HG03175 (cell line): Measurements from ENCODE around the gene PMS1.
"Not testable (repeated sequence)": the region's sequence is repeated elsewhere in the genome, so short reads cannot be mapped to it uniquely, and the experiment has no call there.

Source experiments
- ATAC-seq: cut with Tn5 transposase; IDR thresholded peaks from one replicate; pipeline ENCODE4 v1.9.1; 2021; ENCODE audit warnings: mild to moderate bottlenecking, moderate library complexity; ENCODE audit not compliant: unreplicated experiment

PMS1 gene

GRCh38 chr2:189783927-189784867, at the start of gene PMS1, which contains the start of gene ORMDL1:
Gene PMS1, plus strand, starts transcription at chr2:189784450. Its CDS starts 7,360 bp downstream, at chr2:189791810.
Gene ORMDL1, minus strand, starts transcription at chr2:189784339. Its CDS starts 1,744 bp downstream, at chr2:189782595.
- ATAC-seq, result peak; percentile 93

GRCh38 chr2:189751080-189751658, 33.1 kb upstream of the PMS1 start:
- ATAC-seq, result peak; percentile 69

- ATAC-seq, result no peak
These were observed 27.8 kb upstream of the PMS1 start for GRCh38 chr2:189756311-189756952.

GRCh38 chr2:189760154-189760553, 24.1 kb upstream of the PMS1 start:
- ATAC-seq, result not testable (repeated sequence)

GRCh38 chr2:189762229-189762550, 22.1 kb upstream of the PMS1 start:
- ATAC-seq, result no peak

- peak; percentile 96 for ATAC-seq
These were observed 21.5 kb upstream of the PMS1 start, which contains the start of gene OSGEPL1 for GRCh38 chr2:189762551-189763298. Gene OSGEPL1, minus strand, starts transcription at chr2:189762792. Its CDS starts 1,152 bp downstream, at chr2:189761640.

- ATAC-seq, result no peak
These were observed 20.2 kb upstream of the PMS1 start for GRCh38 chr2:189763908-189764661.

- no peak for ATAC-seq
These were observed 13.5 kb upstream of the PMS1 start for GRCh38 chr2:189770590-189771322.

- ATAC-seq, result no peak
These were observed 12.0 kb upstream of the PMS1 start for GRCh38 chr2:189772212-189772611.

GRCh38 chr2:189782221-189782671, 2.0 kb upstream of the PMS1 start:
- ATAC-seq, result no peak

GRCh38 chr2:189783451-189783926, 761 bp upstream of the PMS1 start:
- peak; percentile 3 for ATAC-seq

- ATAC-seq, result no peak
These were observed 7.2 kb downstream of the PMS1 start for GRCh38 chr2:189791338-189792042.

GRCh38 chr2:189794310-189794709, 10.1 kb downstream of the PMS1 start:
- no peak for ATAC-seq

- no peak for ATAC-seq
These were observed 13.7 kb downstream of the PMS1 start for GRCh38 chr2:189797902-189798301.

GRCh38 chr2:189798312-189799029, 14.2 kb downstream of the PMS1 start:
- peak; percentile 86 for ATAC-seq

GRCh38 chr2:189799030-189799331, 14.7 kb downstream of the PMS1 start:
- ATAC-seq, result no peak

GRCh38 chr2:189799531-189799930, 15.3 kb downstream of the PMS1 start:
- no peak for ATAC-seq

GRCh38 chr2:189802396-189802912, 18.2 kb downstream of the PMS1 start:
- ATAC-seq, result no peak
